Fibroblast of mammary gland (primary cell): Measurements from ENCODE around the gene PRKAG2.

Experiments
- DNase-seq: peaks from one replicate; pipeline ENCODE4 v3.0.0-alpha.2; 2010; ENCODE audit warnings: low read depth
- H3K4me3 ChIP-seq: 2 replicates; pipeline ENCODE4 v1.5.1; 2011; ENCODE audit warnings: low read depth, mild to moderate bottlenecking, low read length, moderate library complexity; ENCODE audit not compliant: control insufficient read depth
- TF ChIP-seq, protein P1 (sequence below): conservative IDR thresholded peaks from 2 replicates; pipeline ENCODE4 v1.5.1; 2011; ENCODE audit warnings: low read depth, low read length, inconsistent platforms; ENCODE audit not compliant: control insufficient read depth, insufficient read depth

Gene PRKAG2

DNA sequence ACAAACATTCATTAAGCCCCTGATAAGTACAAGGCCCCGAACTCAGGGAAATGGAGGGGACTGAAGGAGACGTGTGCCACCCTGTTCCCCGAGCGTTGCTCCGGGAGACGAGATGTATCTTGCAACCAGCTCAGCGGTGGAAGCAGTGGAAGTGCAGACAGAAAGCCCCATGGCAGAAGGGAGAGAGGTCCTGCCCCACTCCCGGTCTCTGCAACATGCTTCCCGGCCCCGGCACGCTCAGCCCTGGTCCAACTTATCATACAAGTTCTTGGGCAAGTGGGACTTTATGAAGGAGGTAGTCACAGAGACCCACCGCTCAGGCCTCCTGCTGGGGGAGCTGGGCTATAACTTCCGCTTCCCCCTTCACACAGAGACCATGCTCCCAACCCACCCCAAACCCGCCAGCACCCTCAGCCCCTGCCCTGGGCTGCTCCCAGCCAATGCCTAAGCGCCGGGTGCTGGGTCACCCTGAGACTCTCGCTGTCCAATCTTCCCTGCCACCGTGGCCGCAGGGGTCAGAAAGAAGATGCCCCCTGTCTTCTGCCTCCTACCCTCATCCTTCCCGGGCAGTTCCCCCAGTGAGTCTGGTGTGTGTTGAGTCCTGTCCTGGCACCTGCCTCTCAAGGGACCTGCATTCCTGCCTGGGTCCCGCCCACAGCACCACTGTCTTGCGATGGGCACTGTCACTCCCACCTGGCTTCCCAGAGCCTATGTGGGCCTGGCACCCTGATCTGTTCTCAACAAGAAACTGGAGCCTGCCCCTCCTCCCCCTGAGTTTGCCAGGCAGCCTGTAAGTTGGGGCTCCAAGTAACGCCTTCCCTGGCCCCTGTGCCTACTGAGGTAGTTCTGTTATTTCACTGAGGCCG lies 157.7 kb downstream of the PRKAG2 start:
- TF ChIP-seq, protein P1, sequence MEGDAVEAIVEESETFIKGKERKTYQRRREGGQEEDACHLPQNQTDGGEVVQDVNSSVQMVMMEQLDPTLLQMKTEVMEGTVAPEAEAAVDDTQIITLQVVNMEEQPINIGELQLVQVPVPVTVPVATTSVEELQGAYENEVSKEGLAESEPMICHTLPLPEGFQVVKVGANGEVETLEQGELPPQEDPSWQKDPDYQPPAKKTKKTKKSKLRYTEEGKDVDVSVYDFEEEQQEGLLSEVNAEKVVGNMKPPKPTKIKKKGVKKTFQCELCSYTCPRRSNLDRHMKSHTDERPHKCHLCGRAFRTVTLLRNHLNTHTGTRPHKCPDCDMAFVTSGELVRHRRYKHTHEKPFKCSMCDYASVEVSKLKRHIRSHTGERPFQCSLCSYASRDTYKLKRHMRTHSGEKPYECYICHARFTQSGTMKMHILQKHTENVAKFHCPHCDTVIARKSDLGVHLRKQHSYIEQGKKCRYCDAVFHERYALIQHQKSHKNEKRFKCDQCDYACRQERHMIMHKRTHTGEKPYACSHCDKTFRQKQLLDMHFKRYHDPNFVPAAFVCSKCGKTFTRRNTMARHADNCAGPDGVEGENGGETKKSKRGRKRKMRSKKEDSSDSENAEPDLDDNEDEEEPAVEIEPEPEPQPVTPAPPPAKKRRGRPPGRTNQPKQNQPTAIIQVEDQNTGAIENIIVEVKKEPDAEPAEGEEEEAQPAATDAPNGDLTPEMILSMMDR, result no peak
- no peak for DNase-seq

DNA sequence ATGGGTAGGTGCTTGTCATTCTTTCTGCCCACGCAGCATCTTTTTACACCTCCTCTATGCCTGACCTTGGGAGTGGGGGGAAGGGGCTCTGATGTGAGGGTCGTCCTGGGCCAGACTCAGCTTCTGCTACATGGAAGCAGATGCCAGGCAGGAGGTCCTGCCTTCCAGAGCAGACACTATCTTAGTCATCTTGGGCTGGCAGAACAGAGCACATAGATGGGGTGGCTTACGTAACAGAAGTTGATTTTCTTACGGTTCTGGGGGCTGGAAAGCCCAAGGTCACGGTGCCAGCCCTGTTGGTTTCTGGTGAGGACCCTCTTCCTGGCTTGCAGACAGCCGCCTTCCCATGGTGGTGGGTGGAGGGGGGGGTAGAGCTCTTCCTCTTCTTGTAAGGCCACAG lies 159.0 kb downstream of the PRKAG2 start:
- TF ChIP-seq, protein P1, result no peak
- H3K4me3 ChIP-seq, result no peak overlapping the region
- no peak for DNase-seq

More for the DNA sequence above, 157.7 kb downstream of the PRKAG2 start:
- no peak overlapping the region for H3K4me3 ChIP-seq

DNA sequence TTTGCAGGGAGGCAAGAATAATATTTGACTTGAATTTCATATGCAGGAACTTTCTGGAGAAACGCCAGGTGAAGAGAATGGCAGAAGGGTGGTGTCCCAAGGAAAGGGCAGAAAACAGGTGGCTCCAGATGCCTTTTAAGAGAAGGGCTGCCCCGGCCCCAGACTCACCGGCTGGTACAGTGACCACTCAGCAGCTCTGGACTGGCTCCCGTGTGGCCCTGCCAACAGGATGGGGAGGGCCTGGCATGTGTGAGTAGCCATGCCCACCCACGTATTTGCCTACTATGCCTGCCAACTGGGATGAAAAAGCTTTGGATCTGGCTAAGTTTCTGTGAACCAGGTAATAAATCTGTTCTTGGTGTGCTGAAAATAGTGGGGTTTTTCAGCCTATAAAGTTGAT lies 159.5 kb downstream of the PRKAG2 start:
- no peak overlapping the region for H3K4me3 ChIP-seq
- DNase-seq, result no peak
- TF ChIP-seq, protein P1, result no peak

DNA sequence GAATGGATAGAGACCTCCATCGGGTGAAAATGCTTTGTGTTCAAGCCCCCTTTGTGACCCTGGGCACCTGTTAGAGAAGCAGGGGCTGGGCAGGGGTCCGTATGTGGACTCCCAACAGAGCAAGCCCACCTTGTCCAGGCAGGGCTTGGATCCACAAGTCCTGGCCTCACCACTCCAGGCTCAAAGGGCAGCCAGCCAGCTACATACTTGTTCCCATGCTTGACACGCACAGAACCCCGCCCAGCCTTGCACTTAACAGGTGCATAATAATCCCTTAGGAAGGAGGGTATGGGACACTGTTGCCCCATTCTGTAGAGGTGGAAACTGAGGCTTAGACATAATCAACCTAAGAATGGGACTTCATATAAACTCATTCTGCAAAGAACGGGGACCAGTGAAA lies 160.6 kb downstream of the PRKAG2 start:
- no peak for DNase-seq

DNA sequence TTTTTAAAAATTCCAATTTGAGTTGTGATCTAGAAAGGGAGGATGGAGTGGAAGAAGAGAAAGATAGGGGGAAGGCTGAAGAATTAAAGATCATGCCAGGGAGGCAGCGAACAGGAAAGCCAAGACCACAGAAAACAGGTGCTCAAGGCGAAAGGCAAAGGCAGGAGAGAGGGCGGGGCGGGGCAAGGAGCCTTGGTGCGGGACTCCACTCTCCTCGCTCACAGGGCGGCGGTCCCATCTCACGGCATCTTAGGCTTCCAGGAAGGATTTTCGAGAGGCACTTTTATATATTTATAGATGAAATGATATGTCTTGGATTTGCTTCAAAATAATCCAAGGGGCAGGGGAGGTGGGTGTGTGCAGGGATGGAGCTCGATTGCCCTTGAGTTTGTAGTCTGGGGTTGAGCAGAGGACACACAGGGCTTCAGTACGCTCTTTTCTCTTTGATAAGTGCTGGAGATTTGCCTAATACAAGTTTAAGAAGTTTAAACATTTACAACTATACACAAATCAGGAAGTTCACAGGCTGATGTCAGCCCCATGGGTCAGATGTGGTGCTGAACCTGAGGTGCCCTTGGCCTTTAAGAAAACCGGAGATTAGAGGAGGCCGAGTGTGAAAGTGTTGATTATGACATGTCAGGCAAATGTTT lies 161.1 kb downstream of the PRKAG2 start:
- H3K4me3 ChIP-seq, result no peak overlapping the region
- DNase-seq, result no peak
- TF ChIP-seq, protein P1, result no peak

More for the DNA sequence above, 160.6 kb downstream of the PRKAG2 start:
- TF ChIP-seq, protein P1, result no peak
- no peak overlapping the region for H3K4me3 ChIP-seq

DNA sequence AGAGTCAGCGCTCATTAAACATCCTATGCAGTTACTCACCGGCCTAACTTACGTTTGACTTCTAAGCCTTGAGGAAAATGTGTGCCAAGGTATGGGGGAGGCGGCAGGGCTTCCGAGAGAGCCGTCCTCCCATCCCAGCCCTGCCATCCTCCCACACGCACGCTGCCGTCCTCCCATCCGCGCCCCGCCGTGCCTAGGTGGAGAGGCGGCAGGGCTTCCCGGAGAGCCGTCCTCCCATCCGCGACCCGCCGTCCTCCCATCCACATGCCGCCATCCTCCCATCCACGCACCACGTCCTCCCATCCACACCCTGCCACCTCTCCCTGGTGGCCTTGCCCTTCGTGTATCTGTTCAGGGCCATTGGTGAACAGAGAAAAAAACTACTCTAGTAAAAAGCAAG lies 162.7 kb downstream of the PRKAG2 start:
- DNase-seq, result no peak
- TF ChIP-seq, protein P1, result no peak
- H3K4me3 ChIP-seq, result no peak overlapping the region
